ENCODE data around the gene GRAMD2A. TPM values are rescaled to one million over a fixed set of nuclear protein-coding genes. Genes with fewer than 3 reads are reported as not detected.

GRAMD2A gene
- total RNA-seq (under 1 TPM in 3 of 4 donors, not detected in 1; 0.40 to 0.71 (median 0.48) TPM), polyA plus RNA-seq (0.14 TPM)
- long read RNA-seq, donor 1 = 0 reads
- long read RNA-seq, donor 2 = 0 reads
- long read RNA-seq, donor 3 = 0 reads
- long read RNA-seq, donor 4, partial matches to known transcripts = 1 of 2 reads
- long read RNA-seq, donor 4, other reads (novel, unspliced or antisense) = 1 of 2 reads

DNA sequence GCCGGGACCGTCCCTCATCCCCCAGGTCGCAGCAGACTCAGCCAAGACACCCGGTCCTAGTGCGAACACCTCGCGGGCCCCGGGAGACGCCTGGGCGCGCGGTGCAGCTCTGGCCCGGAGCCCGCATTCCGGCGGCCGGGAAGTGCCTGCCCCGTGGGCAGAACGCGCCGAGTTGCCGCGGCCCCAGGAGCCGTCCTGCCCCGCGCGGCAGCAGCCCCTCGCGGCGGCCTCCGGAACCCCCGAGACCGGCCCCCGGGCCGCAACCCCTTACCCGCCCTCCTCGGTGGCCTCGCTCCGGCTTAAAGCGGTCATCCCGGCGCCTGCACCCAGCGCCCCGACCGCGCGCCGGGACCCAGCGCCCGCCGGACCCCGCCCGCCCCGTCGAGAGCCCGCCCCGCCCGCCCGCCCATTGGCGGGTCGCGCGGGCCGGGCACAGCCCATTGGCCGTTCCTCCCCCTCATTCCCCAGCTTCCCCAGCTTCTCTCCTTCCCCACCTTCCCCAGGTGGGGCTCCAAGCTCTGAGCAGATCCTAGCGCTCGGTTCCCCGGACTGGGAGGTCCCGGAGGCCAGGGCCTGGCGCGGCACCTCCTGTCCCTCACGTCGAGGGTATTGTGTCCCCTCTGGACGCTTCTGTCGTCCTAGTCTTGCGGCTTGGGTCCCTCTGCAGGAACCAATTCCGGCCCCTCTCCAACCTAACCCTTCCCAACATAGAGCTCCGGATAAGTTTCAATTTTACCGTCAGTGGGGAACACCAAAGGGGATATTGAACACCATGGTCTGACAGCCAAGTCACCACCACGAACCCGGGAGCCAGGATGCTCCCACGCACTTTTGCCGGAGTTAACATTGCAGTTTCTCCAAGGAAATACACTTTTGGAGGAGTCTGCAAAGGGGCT lies at the start of gene GRAMD2A:
Gene GRAMD2A (minus strand): TSS at position 328 of the 896 bp plus-strand sequence.
- DNase-seq (peak in 1 of 3 donors; percentile 63), ATAC-seq (peak; percentile 43 to 50)
- no peak within 1 kb of the TSS for H3K27ac ChIP-seq (ENCODE audit: low read length)
- intact Hi-C loops (cut with DNase I) = loop anchor here in 1 of 4 donors (5.0 kb wide), 1 partner anchor 75 kb away; the partner anchor contains the start of gene PARP6
- H3K4me1 ChIP-seq (ENCODE audit: control insufficient read depth, insufficient read depth, low read length) = peaks cover 13% of the 10 kb centered on the region
- H3K9me3 ChIP-seq (ENCODE audit: control insufficient read depth, low read length) = no peaks in the 10 kb centered on the region
- 8% methylated on average over 82 of the region's 83 CpGs for WGBS
- peak within 1 kb of the TSS; percentile 57 for H3K4me3 ChIP-seq (ENCODE audit: low read length)
- no peaks in the 10 kb centered on the region for H3K27me3 ChIP-seq (ENCODE audit: control insufficient read depth, insufficient read depth)

DNA sequence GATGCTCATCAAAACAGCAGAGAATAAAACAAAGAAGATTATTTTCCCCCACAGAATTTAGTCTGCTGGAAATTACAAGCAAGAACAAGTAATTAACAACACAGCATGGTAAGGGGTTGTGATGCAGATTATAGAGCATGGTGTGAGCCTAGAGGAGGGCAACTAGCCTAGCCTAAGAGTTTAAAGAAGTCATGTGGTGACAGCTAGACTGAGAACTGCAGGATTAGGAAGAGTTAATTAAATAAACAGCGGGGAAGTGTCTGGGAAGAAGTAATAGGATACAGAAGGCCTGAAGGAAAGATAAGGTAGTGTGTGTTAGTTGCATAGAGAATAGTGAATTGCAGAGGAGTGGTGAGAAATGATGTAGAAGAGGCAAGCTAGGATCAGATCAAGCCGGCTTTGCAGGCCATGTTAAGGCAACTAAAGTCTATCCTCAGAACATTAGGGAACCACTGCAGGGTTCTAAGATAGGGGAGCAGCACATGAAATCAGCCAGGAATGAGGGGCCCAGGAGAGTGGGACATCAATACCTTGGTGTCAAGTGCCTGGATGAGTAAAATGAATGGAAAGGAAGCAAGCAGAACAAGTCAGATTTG lies 45.3 kb upstream of the GRAMD2A start:
- no peaks in the 10 kb centered on the region for H3K9me3 ChIP-seq (ENCODE audit: control insufficient read depth, low read length)
- intact Hi-C loops (cut with DNase I) = no loop called here
- no peak for DNase-seq
- no peak overlapping the region for H3K4me3 ChIP-seq (ENCODE audit: low read length)
- no peaks in the 10 kb centered on the region for H3K4me1 ChIP-seq (ENCODE audit: control insufficient read depth, insufficient read depth, low read length)
- H3K27ac ChIP-seq (ENCODE audit: low read length) = no peak overlapping the region
- WGBS = 40% methylated on average over 2 of the region's 2 CpGs
- no peak for ATAC-seq
- H3K27me3 ChIP-seq (ENCODE audit: control insufficient read depth, insufficient read depth) = no peaks in the 10 kb centered on the region

DNA sequence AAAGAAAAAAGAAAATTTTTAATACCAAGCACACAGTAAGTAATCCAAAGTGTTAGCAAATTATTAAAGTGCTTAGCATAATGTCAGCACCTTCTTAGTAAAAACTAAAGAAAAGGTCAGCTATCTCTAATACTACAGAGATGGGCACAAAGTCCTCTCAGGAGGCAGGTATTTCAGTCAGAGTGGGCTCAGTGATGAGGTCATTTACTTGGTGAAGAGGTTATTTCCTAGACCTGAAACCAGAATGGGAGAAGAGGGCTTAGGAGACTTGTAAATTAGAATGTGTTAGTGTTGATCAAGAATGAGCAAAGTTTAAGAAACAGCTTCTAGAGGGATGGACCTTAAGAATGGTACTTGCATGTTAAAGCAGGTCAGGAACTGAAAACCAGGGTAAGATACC lies 42.1 kb upstream of the GRAMD2A start:
- H3K9me3 ChIP-seq (ENCODE audit: control insufficient read depth, low read length) = no peaks in the 10 kb centered on the region
- no peaks in the 10 kb centered on the region for H3K27me3 ChIP-seq (ENCODE audit: control insufficient read depth, insufficient read depth)
- DNase-seq (no peak), ATAC-seq (no peak)
- H3K4me3 ChIP-seq (ENCODE audit: low read length) = no peak overlapping the region
- intact Hi-C loops (cut with DNase I) = no loop called here
- H3K4me1 ChIP-seq (ENCODE audit: control insufficient read depth, insufficient read depth, low read length) = peaks cover 2% of the 10 kb centered on the region
- H3K27ac ChIP-seq (ENCODE audit: low read length) = no peak overlapping the region

DNA sequence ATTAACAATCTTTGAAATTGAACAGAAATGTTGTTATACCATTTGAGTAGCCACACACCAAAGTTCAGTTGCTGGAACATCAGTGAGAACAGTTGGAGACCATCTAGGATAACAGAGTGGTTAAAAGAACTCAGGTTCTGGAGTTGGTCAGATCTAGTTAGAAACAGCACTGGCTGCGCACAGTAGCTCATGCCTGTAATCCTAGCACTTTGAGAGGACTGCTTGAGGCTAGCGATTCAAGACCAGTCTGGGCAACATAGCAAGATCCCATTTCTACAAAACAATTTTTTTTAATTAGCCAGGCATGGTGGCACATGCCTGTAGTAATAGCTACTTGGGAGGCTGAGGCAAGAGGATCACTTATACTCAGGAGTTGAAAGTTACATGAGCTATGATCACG lies 41.0 kb upstream of the GRAMD2A start:
- 97% methylated on average over 3 of the region's 3 CpGs for WGBS

DNA sequence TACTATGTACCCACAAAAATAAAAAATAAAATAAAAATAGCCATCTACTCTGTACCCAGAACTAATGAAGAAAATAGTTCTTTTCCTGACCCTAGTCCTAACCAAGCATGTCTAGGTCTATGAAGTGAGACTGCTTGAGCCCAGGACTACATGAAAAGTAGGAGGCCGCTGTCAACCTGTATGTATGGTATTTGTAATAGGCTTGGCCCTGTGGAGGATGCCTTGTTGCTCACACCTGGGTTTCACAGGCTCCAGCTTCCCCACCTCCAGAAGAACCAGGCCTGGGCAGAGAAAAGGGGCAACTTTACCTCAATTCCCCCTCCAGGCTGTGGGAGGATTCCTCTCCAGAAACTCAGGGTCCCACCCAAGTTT lies 40.3 kb upstream of the GRAMD2A start:
- Histone ChIP-seq H3K4me3 (ENCODE audit: low read length) (no peak overlapping the region), H3K9me3 (ENCODE audit: control insufficient read depth, low read length) (no peaks in the 10 kb centered on the region), H3K27me3 (ENCODE audit: control insufficient read depth, insufficient read depth) (no peaks in the 10 kb centered on the region), H3K4me1 (ENCODE audit: control insufficient read depth, insufficient read depth, low read length) (peaks cover 2% of the 10 kb centered on the region), H3K27ac (ENCODE audit: low read length) (peak overlapping the region; percentile 71)
- no peak for ATAC-seq
- intact Hi-C loops (cut with DNase I) = no loop called here
- WGBS = 100% methylated on average over 1 of the region's 1 CpG
- DNase-seq = no peak

More for the DNA sequence above, 41.0 kb upstream of the GRAMD2A start:
- Histone ChIP-seq H3K4me3 (ENCODE audit: low read length) (no peak overlapping the region), H3K27me3 (ENCODE audit: control insufficient read depth, insufficient read depth) (no peaks in the 10 kb centered on the region), H3K27ac (ENCODE audit: low read length) (no peak overlapping the region), H3K4me1 (ENCODE audit: control insufficient read depth, insufficient read depth, low read length) (peaks cover 2% of the 10 kb centered on the region), H3K9me3 (ENCODE audit: control insufficient read depth, low read length) (no peaks in the 10 kb centered on the region)
- intact Hi-C loops (cut with DNase I) = no loop called here
- DNase-seq (no peak), ATAC-seq (no peak)

DNA sequence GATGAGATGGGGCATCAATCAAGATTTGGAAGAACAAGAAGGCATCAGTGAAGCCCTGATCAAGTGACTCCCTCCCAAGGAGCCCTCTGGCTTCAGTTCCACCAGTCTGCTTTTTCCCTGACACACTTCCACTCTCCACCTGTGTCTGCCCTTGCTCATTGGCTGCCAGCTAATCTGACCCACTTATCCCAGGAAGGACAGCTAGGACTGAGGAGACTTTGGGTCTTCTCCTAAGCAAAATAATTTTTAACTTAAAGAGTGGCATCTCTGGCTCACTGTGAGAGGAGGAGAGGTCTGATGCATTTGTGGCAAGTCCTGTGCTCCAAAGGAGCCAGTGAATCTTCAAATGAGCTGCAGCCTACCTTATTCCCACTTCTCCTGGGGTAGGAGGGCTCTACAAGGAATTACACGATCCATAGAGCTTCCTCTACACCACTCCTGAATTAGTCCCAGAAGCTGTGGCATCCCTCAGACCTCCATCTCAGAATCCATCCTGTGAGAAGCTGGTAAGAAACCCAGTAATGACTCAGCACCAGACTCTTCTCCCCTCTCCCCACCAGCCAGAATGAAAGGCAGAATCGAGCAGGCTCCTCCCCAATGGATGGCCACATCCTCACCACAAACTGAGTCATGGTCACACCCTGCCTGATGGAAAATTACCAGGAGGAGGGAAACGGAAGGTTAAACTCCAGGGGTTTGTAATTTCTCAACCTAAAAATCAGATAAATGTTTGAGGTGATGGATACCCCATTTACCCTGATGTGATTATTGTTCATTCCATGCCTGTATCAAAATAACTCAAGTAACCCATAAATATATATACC lies 39.7 kb upstream of the GRAMD2A start:
- intact Hi-C loops (cut with DNase I) = no loop called here
- ATAC-seq = peak; percentile 79 to 93
- WGBS = 41% methylated on average over 3 of the region's 3 CpGs
- peak; percentile 70 to 81 (median 71) for DNase-seq
- no peaks in the 10 kb centered on the region for H3K27me3 ChIP-seq (ENCODE audit: control insufficient read depth, insufficient read depth)
- H3K4me1 ChIP-seq (ENCODE audit: control insufficient read depth, insufficient read depth, low read length) = peaks cover 2% of the 10 kb centered on the region
- H3K27ac ChIP-seq (ENCODE audit: low read length) = peak overlapping the region; percentile 20
- no peaks in the 10 kb centered on the region for H3K9me3 ChIP-seq (ENCODE audit: control insufficient read depth, low read length)
- H3K4me3 ChIP-seq (ENCODE audit: low read length) = no peak overlapping the region

DNA sequence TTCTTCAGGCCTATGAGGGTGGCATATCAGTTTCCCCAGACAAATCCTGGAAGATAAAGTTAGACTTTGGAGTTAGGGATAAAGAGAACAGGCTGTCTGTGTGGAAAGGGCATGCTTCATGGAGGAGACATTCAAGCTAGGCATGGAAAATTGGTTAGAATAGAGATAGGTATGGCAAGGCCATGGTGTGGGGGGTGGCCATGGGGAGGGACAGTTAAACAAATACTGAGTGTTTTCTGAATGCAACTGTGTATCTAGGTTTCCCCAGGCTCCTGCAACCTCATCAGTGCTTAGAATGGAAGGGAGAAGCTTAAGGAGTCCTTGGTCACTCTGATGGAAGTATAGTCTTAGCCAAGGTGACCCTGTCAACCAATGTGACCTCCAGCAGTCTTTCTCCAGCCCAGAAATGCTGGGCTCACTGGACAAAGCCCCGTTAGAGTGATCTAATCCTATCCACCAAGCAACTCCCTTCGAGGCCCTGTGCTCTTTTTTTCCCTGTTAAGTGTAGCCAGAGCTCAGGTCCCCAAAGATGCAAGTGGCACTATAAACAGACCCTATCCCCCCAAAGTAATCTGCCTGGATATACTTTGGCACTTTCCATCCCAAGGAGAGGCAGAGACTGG lies 38.9 kb upstream of the GRAMD2A start:
- H3K4me1 ChIP-seq (ENCODE audit: control insufficient read depth, insufficient read depth, low read length) = peaks cover 2% of the 10 kb centered on the region
- no peaks in the 10 kb centered on the region for H3K27me3 ChIP-seq (ENCODE audit: control insufficient read depth, insufficient read depth)
- DNase-seq = no peak
- H3K27ac ChIP-seq (ENCODE audit: low read length) = peak overlapping the region; percentile 5
- 82% methylated on average over 2 of the region's 2 CpGs for WGBS
- no peaks in the 10 kb centered on the region for H3K9me3 ChIP-seq (ENCODE audit: control insufficient read depth, low read length)
- intact Hi-C loops (cut with DNase I) = no loop called here
- no peak overlapping the region for H3K4me3 ChIP-seq (ENCODE audit: low read length)
- no peak for ATAC-seq

DNA sequence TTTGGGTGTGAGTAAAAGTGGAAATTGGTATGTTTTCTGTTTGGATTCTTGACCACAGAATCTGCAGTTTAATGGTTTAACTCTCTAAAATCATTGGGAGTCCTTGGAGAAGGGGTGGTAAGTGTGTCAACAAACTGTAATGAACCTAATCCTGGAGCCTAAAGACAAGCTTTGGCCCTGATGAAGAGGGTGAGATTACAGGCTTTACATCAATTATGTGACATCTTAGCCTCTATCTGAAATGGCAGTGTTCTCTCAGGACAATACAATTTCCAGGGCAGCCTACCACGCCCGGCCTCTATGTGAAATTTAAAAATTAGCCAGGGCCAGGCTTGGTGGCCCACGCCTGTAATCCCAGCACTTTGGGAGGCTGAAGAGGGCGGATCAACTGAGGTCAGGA lies 37.7 kb upstream of the GRAMD2A start:
- Histone ChIP-seq H3K4me1 (ENCODE audit: control insufficient read depth, insufficient read depth, low read length) (peaks cover 2% of the 10 kb centered on the region), H3K4me3 (ENCODE audit: low read length) (no peak overlapping the region), H3K27me3 (ENCODE audit: control insufficient read depth, insufficient read depth) (no peaks in the 10 kb centered on the region), H3K9me3 (ENCODE audit: control insufficient read depth, low read length) (no peaks in the 10 kb centered on the region), H3K27ac (ENCODE audit: low read length) (no peak overlapping the region)
- intact Hi-C loops (cut with DNase I) = no loop called here
- ATAC-seq (no peak), DNase-seq (no peak)
- WGBS = 95% methylated on average over 4 of the region's 4 CpGs

DNA sequence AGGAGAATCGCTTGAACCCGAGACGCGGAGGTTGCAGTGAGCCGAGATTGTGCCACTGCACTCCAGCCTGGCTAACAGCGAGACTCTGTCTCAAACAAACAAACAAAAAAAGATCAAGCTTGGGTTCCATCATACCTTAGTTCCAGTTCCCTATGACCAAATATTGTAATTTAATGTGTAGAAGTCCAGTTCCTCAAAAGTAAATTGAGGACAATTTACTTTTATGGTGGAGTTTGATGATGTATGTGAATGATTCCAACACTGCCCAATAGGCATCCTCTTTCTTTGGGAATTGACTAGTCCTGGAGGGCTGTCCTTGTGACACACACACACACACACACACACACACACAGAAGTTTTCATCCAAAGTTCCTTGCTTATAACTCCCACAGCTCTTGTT lies 36.2 kb upstream of the GRAMD2A start:
- Histone ChIP-seq H3K9me3 (ENCODE audit: control insufficient read depth, low read length) (no peaks in the 10 kb centered on the region), H3K27me3 (ENCODE audit: control insufficient read depth, insufficient read depth) (no peaks in the 10 kb centered on the region), H3K27ac (ENCODE audit: low read length) (no peak overlapping the region), H3K4me3 (ENCODE audit: low read length) (no peak overlapping the region), H3K4me1 (ENCODE audit: control insufficient read depth, insufficient read depth, low read length) (peaks cover 4% of the 10 kb centered on the region)
- intact Hi-C loops (cut with DNase I) = loop anchor here in 1 of 4 donors (5.0 kb wide), 1 partner anchor 39 kb away; the partner anchor contains the start of gene PARP6
- DNase-seq (no peak), ATAC-seq (no peak)
- 97% methylated on average over 6 of the region's 6 CpGs for WGBS

DNA sequence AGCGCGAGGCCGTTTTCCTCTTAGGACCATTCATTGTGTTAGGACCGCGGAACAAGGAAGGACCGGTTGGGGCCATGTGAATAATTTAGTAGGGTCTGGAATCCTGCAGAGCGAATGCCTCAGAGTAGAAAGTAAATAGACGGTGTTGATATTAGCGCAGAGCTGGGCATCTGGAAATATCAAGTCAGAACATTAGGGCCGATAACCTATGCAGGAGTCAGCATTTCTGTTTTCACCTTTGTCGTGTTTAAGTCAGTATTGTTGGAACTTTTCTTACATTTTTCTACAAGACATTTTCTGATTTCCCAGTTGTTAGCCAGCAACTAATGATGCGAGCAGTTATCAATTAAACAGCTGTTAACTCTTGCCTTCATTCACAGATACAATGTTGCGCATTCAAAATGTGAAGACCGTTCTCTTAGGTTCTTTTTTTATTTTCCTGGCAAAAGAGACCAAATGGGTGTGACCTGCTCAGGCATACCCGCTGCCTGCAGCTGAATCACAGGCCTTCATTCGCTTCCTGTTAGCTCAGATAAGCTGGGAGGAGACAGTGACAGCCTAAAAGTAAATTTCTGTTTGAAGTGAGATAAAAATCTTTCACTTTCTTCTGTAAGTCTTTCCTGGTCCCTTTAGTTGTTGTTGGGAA lies 34.4 kb upstream of the GRAMD2A start:
- Histone ChIP-seq H3K27me3 (ENCODE audit: control insufficient read depth, insufficient read depth) (no peaks in the 10 kb centered on the region), H3K27ac (ENCODE audit: low read length) (peak overlapping the region; percentile 96), H3K4me1 (ENCODE audit: control insufficient read depth, insufficient read depth, low read length) (peaks cover 7% of the 10 kb centered on the region), H3K9me3 (ENCODE audit: control insufficient read depth, low read length) (no peaks in the 10 kb centered on the region), H3K4me3 (ENCODE audit: low read length) (peak overlapping the region; percentile 85)
- intact Hi-C loops (cut with DNase I) = loop anchor here in 1 of 4 donors (5.0 kb wide), 1 partner anchor 40 kb away; the partner anchor contains the start of gene PARP6
- peak; percentile 5 to 57 for ATAC-seq
- 2% methylated on average over 16 of the region's 16 CpGs for WGBS
- DNase-seq = peak; percentile 61 to 70 (median 64)
